HG03045 (cell line): Measurements from ENCODE around the gene MESP2.

Source experiments
- ATAC-seq: cut with Tn5 transposase; IDR thresholded peaks from one replicate; pipeline ENCODE4 v1.9.1; 2021; ENCODE audit warnings: mild to moderate bottlenecking, moderate library complexity; ENCODE audit not compliant: unreplicated experiment

MESP2 gene

GRCh38 chr15:89799011-89799911 lies 23.1 kb downstream of the MESP2 start:
- ATAC-seq: no peak

- no peak for ATAC-seq
These were observed 23.9 kb downstream of the MESP2 start for GRCh38 chr15:89799918-89800498.

- no peak for ATAC-seq
These were observed 25.5 kb downstream of the MESP2 start for GRCh38 chr15:89801471-89802195.

- no peak for ATAC-seq
These were observed 26.2 kb downstream of the MESP2 start for GRCh38 chr15:89802231-89802928.

- no peak for ATAC-seq
These were observed 27.1 kb downstream of the MESP2 start for GRCh38 chr15:89802986-89803824.

GRCh38 chr15:89803941-89804800 lies 28.0 kb downstream of the MESP2 start:
- ATAC-seq: no peak

- ATAC-seq: no peak
These were observed 29.4 kb downstream of the MESP2 start for GRCh38 chr15:89805241-89806209.

- no peak for ATAC-seq
These were observed 30.1 kb downstream of the MESP2 start for GRCh38 chr15:89806210-89806558.

GRCh38 chr15:89806559-89807550 lies 30.7 kb downstream of the MESP2 start:
- no peak for ATAC-seq

GRCh38 chr15:89807689-89808088 lies 31.6 kb downstream of the MESP2 start:
- ATAC-seq: no peak

GRCh38 chr15:89808160-89808870 lies 32.2 kb downstream of the MESP2 start:
- no peak for ATAC-seq

GRCh38 chr15:89809093-89809786 lies 33.1 kb downstream of the MESP2 start:
- no peak for ATAC-seq

- ATAC-seq: no peak
These were observed 33.6 kb downstream of the MESP2 start for GRCh38 chr15:89809787-89810148.

GRCh38 chr15:89810837-89811236 lies 34.7 kb downstream of the MESP2 start:
- no peak for ATAC-seq

- no peak for ATAC-seq
These were observed 36.1 kb downstream of the MESP2 start for GRCh38 chr15:89812011-89812846.
